GM23248 (cell line): Measurements from ENCODE around the gene ZCCHC2. TPM values are rescaled to one million over a fixed set of nuclear protein-coding genes. Genes with fewer than 3 reads are reported as not detected.

ENCODE experiments used
- DNase-seq: peaks from one replicate; pipeline ENCODE4 v3.0.0-alpha.2; 2015
- H2AFZ ChIP-seq: fragments of 200-600 bp; sonication (generic); 2 replicates; pipeline ENCODE4 v1.6.1; 2016; ENCODE audit warnings: antibody characterized with exemption
- H3F3A ChIP-seq: fragments of 200-600 bp; sonication (generic); 2 replicates; pipeline ENCODE4 v1.6.1; 2016; ENCODE audit warnings: mild to moderate bottlenecking, antibody characterized with exemption, mixed run types; ENCODE audit not compliant: insufficient read depth
- H3K27ac ChIP-seq: fragments of 200-600 bp; sonication (generic); 2 replicates; pipeline ENCODE4 v1.5.1; 2016; ENCODE audit warnings: mild to moderate bottlenecking
- H3K27me3 ChIP-seq: fragments of 200-600 bp; sonication (generic); replicated peaks from 2 replicates; pipeline ENCODE4 v1.6.1; 2016; ENCODE audit warnings: mild to moderate bottlenecking; ENCODE audit not compliant: insufficient read depth
- H3K36me3 ChIP-seq: fragments of 200-600 bp; sonication (generic); 2 replicates; pipeline ENCODE4 v1.6.1; 2016; ENCODE audit warnings: low read depth, mild to moderate bottlenecking
- H3K4me1 ChIP-seq: fragments of 200-600 bp; sonication (generic); 2 replicates; pipeline ENCODE4 v1.6.1; 2016; ENCODE audit warnings: mild to moderate bottlenecking; ENCODE audit not compliant: insufficient read depth
- H3K4me2 ChIP-seq: fragments of 200-600 bp; sonication (generic); one replicate; pipeline ENCODE4 v1.6.1; 2016; ENCODE audit warnings: mild to moderate bottlenecking; ENCODE audit not compliant: unreplicated experiment
- H3K4me3 ChIP-seq: fragments of 200-600 bp; sonication (generic); 2 replicates; pipeline ENCODE4 v1.5.1; 2016; ENCODE audit warnings: mild to moderate bottlenecking
- H3K79me2 ChIP-seq: fragments of 200-600 bp; sonication (generic); 2 replicates; pipeline ENCODE4 v1.6.1; 2016; ENCODE audit warnings: mild to moderate bottlenecking; ENCODE audit not compliant: insufficient read depth
- H3K9ac ChIP-seq: fragments of 200-600 bp; sonication (generic); 2 replicates; pipeline ENCODE4 v1.6.1; 2016; ENCODE audit warnings: mild to moderate bottlenecking
- H3K9me2 ChIP-seq: fragments of 200-600 bp; sonication (generic); 2 replicates; pipeline ENCODE4 v1.6.1; 2016; ENCODE audit warnings: mixed run types, mild to moderate bottlenecking, moderate library complexity; ENCODE audit not compliant: insufficient read depth
- H3K9me3 ChIP-seq: fragments of 200-600 bp; sonication (generic); one replicate; pipeline ENCODE4 v1.6.1; 2017; ENCODE audit warnings: low read depth
- H4K20me1 ChIP-seq: fragments of 200-600 bp; sonication (generic); 2 replicates; pipeline ENCODE4 v1.6.0; 2016; ENCODE audit not compliant: insufficient read depth
- EZH2 ChIP-seq: fragments of 200-600 bp; sonication (generic); IDR thresholded peaks from 2 replicates; pipeline ENCODE4 v1.6.1; 2018; ENCODE audit warnings: antibody characterized with exemption, mild to moderate bottlenecking; ENCODE audit not compliant: insufficient read depth, poor library complexity, severe bottlenecking
- EZH2phosphoT487 ChIP-seq: fragments of 200-600 bp; sonication (generic); IDR thresholded peaks from 2 replicates; pipeline ENCODE4 v1.6.1; 2018; ENCODE audit warnings: antibody characterized with exemption, moderate library complexity, mild to moderate bottlenecking, low read depth; ENCODE audit not compliant: insufficient read depth
- WGBS, 2 experiments: methylation state at CpG; one replicate each; pipeline ENCODE4 v1.1.6; 2015 to 2017; ENCODE audit warnings: low lambda C conversion rate in 2 of 2, low coverage in 1 of 2; ENCODE audit errors: missing lambda C conversion rate in 2 of 2; 5-methylcytosine and 5-hydroxymethylcytosine counted together
- in situ Hi-C: fragments of 300-500 bp; cut with MboI; formaldehyde crosslinking; loops from 2 replicates; pipeline ENCODE4 v1.15.0; 2020
- polyA plus RNA-seq: library from polyadenylated mRNA; unstranded; fragments of >200 nt; fragmentation: Nextera tagmentation; extraction: Ambion mirVana; gene quantifications from 2 replicates; pipeline ENCODE4 v1.2.1, GENCODE V29; 2016
- total RNA-seq: library from RNA; depleted of rRNA; stranded (reverse); fragments of >200 nt; shearing (Covaris generic); gene quantifications from 2 replicates; pipeline ENCODE4 v1.2.3, GENCODE V29; 2014

ZCCHC2 gene
- total and polyA plus RNA-seq, 2 experiments from 2014 or later: 0.81 to 1.7 TPM

DNA sequence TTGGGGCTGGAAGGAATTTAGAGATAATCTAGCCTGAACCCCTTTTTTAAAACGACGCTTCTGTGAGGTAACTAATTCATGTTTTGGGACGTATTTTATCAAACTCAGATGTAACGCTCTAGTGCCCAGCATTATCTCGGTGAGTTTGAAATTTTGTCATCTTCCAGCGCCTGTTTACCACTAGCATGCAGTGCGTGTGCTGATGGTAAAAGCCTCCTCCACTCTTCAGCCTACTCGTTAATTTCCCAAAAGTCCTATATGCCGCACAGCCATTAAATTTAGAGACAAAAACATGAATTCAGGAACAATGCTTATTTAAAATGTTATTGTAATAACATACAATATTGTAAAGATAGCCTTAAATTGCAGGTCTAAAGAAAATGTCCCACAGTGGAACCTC lies 2.8 kb downstream of the ZCCHC2 start:
- Histone ChIP-seq H3F3A (peaks cover 23% of the 10 kb centered on the region), H2AFZ (peak overlapping the region; percentile 77), H3K9me3 (no peaks in the 10 kb centered on the region), H3K27ac (no peak overlapping the region), H3K9me2 (no peaks in the 10 kb centered on the region), H3K4me3 (peak overlapping the region; percentile 86), H3K4me1 (peaks cover 18% of the 10 kb centered on the region), H3K36me3 (no peaks in the 10 kb centered on the region), H3K9ac (peak overlapping the region; percentile 94), H4K20me1 (no peaks in the 10 kb centered on the region), H3K27me3 (no peaks in the 10 kb centered on the region), H3K79me2 (peaks cover 58% of the 10 kb centered on the region), H3K4me2 (peak overlapping the region; percentile 95)
- in situ Hi-C loops: no loop called here
- TF ChIP-seq EZH2phosphoT487 (no peak), EZH2 (no peak)
- DNase-seq: no peak
- WGBS, 2 experiments: 85% methylated on average over 9 of the region's 9 CpGs

DNA sequence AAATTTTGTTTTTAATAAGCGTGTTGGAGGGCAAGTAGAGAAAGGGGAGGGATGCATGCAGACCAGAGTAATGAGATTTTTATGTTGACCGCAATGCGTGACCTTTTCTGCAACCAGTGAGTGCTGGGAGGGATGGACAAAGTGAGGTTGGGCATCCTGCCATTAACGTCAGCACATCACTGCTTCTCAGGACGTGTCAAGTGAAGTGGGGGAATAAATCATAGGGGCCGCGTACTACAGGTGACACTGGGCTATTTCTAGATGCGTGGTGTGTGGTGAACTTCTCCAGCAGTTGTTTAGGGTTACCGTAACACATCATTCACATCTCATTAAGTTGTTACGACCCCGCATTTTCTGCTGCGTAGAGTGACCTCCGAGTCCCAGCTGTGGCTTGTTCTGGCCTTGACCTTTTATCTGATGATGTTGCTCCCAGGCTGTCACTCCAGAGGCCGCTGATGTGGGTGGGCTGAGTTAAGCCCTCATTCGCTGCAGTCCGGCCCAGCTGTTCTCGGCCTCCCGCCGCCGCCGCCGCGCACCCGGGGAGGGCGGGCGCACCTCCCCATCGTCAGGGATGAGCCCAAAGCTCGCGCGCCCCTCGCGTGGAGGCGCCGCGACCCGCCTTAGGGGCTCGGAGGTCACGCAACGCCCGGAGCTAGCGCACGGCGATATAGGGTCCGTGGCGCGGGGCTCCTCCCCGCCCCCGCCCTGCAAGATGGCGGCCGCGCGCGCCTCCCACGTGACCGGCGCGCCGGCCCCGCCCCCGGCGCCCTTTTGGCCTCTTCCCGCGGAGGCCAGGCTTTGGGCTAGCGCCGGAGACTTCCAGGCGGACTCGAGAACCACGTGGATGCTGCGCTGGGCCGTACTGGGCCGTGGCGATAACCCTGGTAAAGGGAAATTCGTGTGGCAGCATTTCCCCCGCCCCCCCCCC lies 3.5 kb downstream of the ZCCHC2 start:
- H3K27me3 ChIP-seq: no peaks in the 10 kb centered on the region
- peak; percentile 91 for DNase-seq
- 4% methylated on average over 41 to 52 of the region's 74 CpGs for WGBS, 2 experiments
- peak overlapping the region; percentile 81 for H3K27ac ChIP-seq
- H3K9me2 ChIP-seq: no peaks in the 10 kb centered on the region
- H3F3A ChIP-seq: peaks cover 23% of the 10 kb centered on the region
- H3K9me3 ChIP-seq: no peaks in the 10 kb centered on the region
- peak overlapping the region; percentile 94 for H3K9ac ChIP-seq
- no peaks in the 10 kb centered on the region for H4K20me1 ChIP-seq
- peaks cover 18% of the 10 kb centered on the region for H3K4me1 ChIP-seq
- TF ChIP-seq EZH2: no peak
- no peak for TF ChIP-seq EZH2phosphoT487
- H2AFZ ChIP-seq: peak overlapping the region; percentile 91
- peaks cover 66% of the 10 kb centered on the region for H3K79me2 ChIP-seq
- peak overlapping the region; percentile 95 for H3K4me2 ChIP-seq
- H3K36me3 ChIP-seq: no peaks in the 10 kb centered on the region
- peak overlapping the region; percentile 86 for H3K4me3 ChIP-seq
- in situ Hi-C loops: no loop called here

DNA sequence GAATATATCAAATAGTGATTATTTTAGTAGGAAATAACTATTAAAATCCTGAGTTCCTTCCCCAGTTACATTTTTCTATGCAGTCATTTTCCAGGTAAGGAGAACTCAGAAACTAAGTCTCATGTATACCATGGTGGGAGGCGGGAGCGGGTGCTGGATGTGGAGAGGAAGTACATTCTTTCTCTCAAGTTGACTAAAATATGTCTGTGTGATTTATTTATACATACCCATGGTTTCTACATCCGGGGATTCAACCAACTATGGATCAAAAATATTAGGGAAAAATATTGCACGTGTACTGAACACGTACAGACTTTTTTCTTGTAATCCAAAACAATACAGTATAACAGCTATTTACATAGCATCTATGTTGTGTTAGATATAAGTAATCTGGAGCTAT lies 6.8 kb downstream of the ZCCHC2 start:
- Histone ChIP-seq H3F3A (peaks cover 23% of the 10 kb centered on the region), H3K4me3 (no peak overlapping the region), H3K36me3 (no peaks in the 10 kb centered on the region), H3K4me2 (no peak overlapping the region), H3K9me3 (no peaks in the 10 kb centered on the region), H4K20me1 (no peaks in the 10 kb centered on the region), H3K4me1 (peaks cover 18% of the 10 kb centered on the region), H3K79me2 (peaks cover 96% of the 10 kb centered on the region), H3K27ac (no peak overlapping the region), H2AFZ (no peak overlapping the region), H3K9me2 (no peaks in the 10 kb centered on the region), H3K27me3 (no peaks in the 10 kb centered on the region), H3K9ac (no peak overlapping the region)
- DNase-seq: no peak
- no peak for TF ChIP-seq EZH2
- TF ChIP-seq EZH2phosphoT487: no peak
- 83 to 89% methylated on average over 5 of the region's 5 CpGs for WGBS, 2 experiments
- in situ Hi-C loops: no loop called here

DNA sequence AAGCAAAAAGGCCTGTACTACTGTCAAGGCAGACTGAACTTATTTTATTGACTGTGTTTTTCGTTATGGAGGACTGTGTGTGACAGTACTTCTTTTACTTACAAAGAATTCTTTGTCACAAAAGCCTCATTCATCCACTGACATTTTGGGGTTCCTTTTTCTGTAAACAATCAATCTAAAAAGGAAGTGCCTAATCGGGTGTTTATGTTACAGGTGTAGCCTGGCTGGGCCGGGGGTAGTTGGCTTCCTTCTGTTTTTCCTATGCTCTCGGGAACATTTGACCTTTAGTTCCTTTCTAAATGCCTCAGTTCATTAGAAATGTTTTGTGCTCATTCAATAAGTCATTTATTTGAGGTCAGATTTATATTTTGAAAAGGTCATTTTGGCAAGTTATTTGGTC lies 8.3 kb downstream of the ZCCHC2 start:
- TF ChIP-seq EZH2 (no peak), EZH2phosphoT487 (no peak)
- no peaks in the 10 kb centered on the region for H3K9me3 ChIP-seq
- in situ Hi-C loops: no loop called here

More for the DNA sequence above, 8.3 kb downstream of the ZCCHC2 start:
- H3K9me2 ChIP-seq: no peaks in the 10 kb centered on the region
- H2AFZ ChIP-seq: no peak overlapping the region
- H3K4me3 ChIP-seq: no peak overlapping the region
- DNase-seq: no peak
- H3K9ac ChIP-seq: no peak overlapping the region
- 57 to 59% methylated on average over 4 of the region's 4 CpGs for WGBS, 2 experiments
- peaks cover 96% of the 10 kb centered on the region for H3K79me2 ChIP-seq
- H3K36me3 ChIP-seq: no peaks in the 10 kb centered on the region
- H3K4me1 ChIP-seq: peaks cover 8% of the 10 kb centered on the region
- H3K4me2 ChIP-seq: no peak overlapping the region
- no peaks in the 10 kb centered on the region for H3K27me3 ChIP-seq
- H3K27ac ChIP-seq: no peak overlapping the region
- no peaks in the 10 kb centered on the region for H4K20me1 ChIP-seq
- H3F3A ChIP-seq: peaks cover 10% of the 10 kb centered on the region; the same call in 1 of the 2 replicates
